Activated T-helper 2 cell treated with anti-CD3 and anti-CD28 coated beads, Interferon-gamma antibody, Interleukin-2, Interleukin-4, amounts not matched to agents 10 μg/mL and 5 μg/mL and 100 μg/mL, durations not matched to agents 14 hours and 24 hours and 36 hours (primary cell): ENCODE results near the gene PPFIBP2. TPM values are rescaled to one million over a fixed set of nuclear protein-coding genes. Genes with fewer than 3 reads are reported as not detected.
"Not testable (repeated sequence)": the region's sequence is repeated elsewhere in the genome, so short reads cannot be mapped to it uniquely, and the experiment has no call there.

Experiments used
- DNase-seq: peaks from one replicate; pipeline ENCODE4 v3.0.0; 2021; ENCODE audit warnings: low spot score
- H3K27ac Mint-ChIP-seq: one replicate; pipeline ENCODE4 v1.8.0; 2021; ENCODE audit warnings: mixed read lengths
- H3K27me3 Mint-ChIP-seq: one replicate; pipeline ENCODE4 v1.8.0; 2021; ENCODE audit warnings: low read depth, mixed read lengths
- H3K36me3 Mint-ChIP-seq: one replicate; pipeline ENCODE4 v1.8.0; 2021; ENCODE audit warnings: low read depth, mixed read lengths
- H3K4me1 Mint-ChIP-seq: one replicate; pipeline ENCODE4 v1.8.0; 2021; ENCODE audit warnings: low read depth, mixed read lengths
- H3K4me3 Mint-ChIP-seq: one replicate; pipeline ENCODE4 v1.8.0; 2021; ENCODE audit warnings: low read depth, mild to moderate bottlenecking, moderate library complexity, mixed read lengths
- H3K9me3 Mint-ChIP-seq: one replicate; pipeline ENCODE4 v1.8.0; 2021; ENCODE audit warnings: mixed read lengths
- intact Hi-C: fragments of 100-400 bp; cut with micrococcal nuclease; formaldehyde crosslinking; loops from one replicate; pipeline ENCODE4 v1.15.1; 2023
- total RNA-seq: library from RNA; stranded (reverse); gene quantifications from 2 replicates; pipeline ENCODE4 v1.2.3, GENCODE V29; 2022

The PPFIBP2 gene
- total RNA-seq, 1 donor from 2014 or later, result 1.1 TPM

- no peak overlapping the region for H3K4me3 Mint-ChIP-seq
- no peak for DNase-seq
- intact Hi-C loops, result no loop called here
- no peak overlapping the region for H3K27ac Mint-ChIP-seq
- H3K4me1 Mint-ChIP-seq, result no peaks in the 10 kb centered on the region
- H3K36me3 Mint-ChIP-seq, result no peaks in the 10 kb centered on the region
- no peaks in the 10 kb centered on the region for H3K27me3 Mint-ChIP-seq
- H3K9me3 Mint-ChIP-seq, result no peaks in the 10 kb centered on the region
Observed at GRCh38 chr11:7654195-7654705, 140.5 kb downstream of the PPFIBP2 start.

- Mint-ChIP-seq H3K27ac (no peak overlapping the region), H3K4me1 (no peaks in the 10 kb centered on the region), H3K9me3 (no peaks in the 10 kb centered on the region), H3K4me3 (no peak overlapping the region), H3K36me3 (no peaks in the 10 kb centered on the region), H3K27me3 (no peaks in the 10 kb centered on the region)
- no peak for DNase-seq
- intact Hi-C loops, result no loop called here
Observed at GRCh38 chr11:7655253-7656217, 141.7 kb downstream of the PPFIBP2 start.

GRCh38 chr11:7656704-7657103, 142.9 kb downstream of the PPFIBP2 start:
- H3K9me3 Mint-ChIP-seq, result no peaks in the 10 kb centered on the region
- intact Hi-C loops, result no loop called here

GRCh38 chr11:7657306-7658025, 143.7 kb downstream of the PPFIBP2 start:
- Mint-ChIP-seq H3K9me3 (no peaks in the 10 kb centered on the region), H3K4me3 (no peak overlapping the region), H3K27ac (no peak overlapping the region), H3K36me3 (no peaks in the 10 kb centered on the region), H3K4me1 (no peaks in the 10 kb centered on the region), H3K27me3 (no peaks in the 10 kb centered on the region)
- intact Hi-C loops, result no loop called here
- DNase-seq, result no peak

More at GRCh38 chr11:7656704-7657103, 142.9 kb downstream of the PPFIBP2 start:
- Mint-ChIP-seq H3K36me3 (no peaks in the 10 kb centered on the region), H3K27ac (no peak overlapping the region), H3K27me3 (no peaks in the 10 kb centered on the region), H3K4me1 (no peaks in the 10 kb centered on the region), H3K4me3 (no peak overlapping the region)
- DNase-seq, result no peak

GRCh38 chr11:7663531-7663930, 149.7 kb downstream of the PPFIBP2 start:
- intact Hi-C loops, H3K27ac Mint-ChIP-seq, H3K4me3 Mint-ChIP-seq, H3K27me3 Mint-ChIP-seq, H3K4me1 Mint-ChIP-seq, DNase-seq, H3K9me3 Mint-ChIP-seq, H3K36me3 Mint-ChIP-seq: not testable (repeated sequence)

- no peak overlapping the region for H3K27ac Mint-ChIP-seq
- no peaks in the 10 kb centered on the region for H3K36me3 Mint-ChIP-seq
- H3K9me3 Mint-ChIP-seq, result no peaks in the 10 kb centered on the region
- H3K4me3 Mint-ChIP-seq, result no peak overlapping the region
- DNase-seq, result no peak
- intact Hi-C loops, result loop anchor here (1.0 kb wide), 1 partner anchor 152 kb away; the partner anchor contains the start of gene PPFIBP2
- no peaks in the 10 kb centered on the region for H3K27me3 Mint-ChIP-seq
- no peaks in the 10 kb centered on the region for H3K4me1 Mint-ChIP-seq
Observed at GRCh38 chr11:7664867-7665266, 151.1 kb downstream of the PPFIBP2 start.

GRCh38 chr11:7665473-7666291, 151.9 kb downstream of the PPFIBP2 start:
- Mint-ChIP-seq H3K9me3 (no peaks in the 10 kb centered on the region), H3K27me3 (no peaks in the 10 kb centered on the region), H3K4me1 (peaks cover under 1% of the 10 kb centered on the region), H3K36me3 (no peaks in the 10 kb centered on the region), H3K27ac (peak overlapping the region; percentile 42), H3K4me3 (no peak overlapping the region)
- peak; percentile 50 for DNase-seq
- intact Hi-C loops, result loop anchor here (1.0 kb wide), 1 partner anchor 152 kb away; the partner anchor contains the start of gene PPFIBP2

GRCh38 chr11:7666292-7666866, 152.6 kb downstream of the PPFIBP2 start:
- Mint-ChIP-seq H3K4me3 (no peak overlapping the region), H3K27ac (no peak overlapping the region), H3K27me3 (no peaks in the 10 kb centered on the region), H3K4me1 (peaks cover 2% of the 10 kb centered on the region), H3K36me3 (no peaks in the 10 kb centered on the region), H3K9me3 (no peaks in the 10 kb centered on the region)
- DNase-seq, result no peak
- intact Hi-C loops, result no loop called here

GRCh38 chr11:7667460-7667859, 153.7 kb downstream of the PPFIBP2 start:
- DNase-seq, result no peak
- no peak overlapping the region for H3K4me3 Mint-ChIP-seq
- intact Hi-C loops, result no loop called here
- H3K27me3 Mint-ChIP-seq, result peaks cover 4% of the 10 kb centered on the region
- H3K4me1 Mint-ChIP-seq, result peaks cover 5% of the 10 kb centered on the region
- H3K36me3 Mint-ChIP-seq, result no peaks in the 10 kb centered on the region
- no peaks in the 10 kb centered on the region for H3K9me3 Mint-ChIP-seq
- no peak overlapping the region for H3K27ac Mint-ChIP-seq

GRCh38 chr11:7668464-7668863, 154.7 kb downstream of the PPFIBP2 start:
- no peak overlapping the region for H3K27ac Mint-ChIP-seq
- DNase-seq, result no peak
- H3K9me3 Mint-ChIP-seq, result no peaks in the 10 kb centered on the region
- peaks cover 5% of the 10 kb centered on the region for H3K4me1 Mint-ChIP-seq
- intact Hi-C loops, result no loop called here
- H3K36me3 Mint-ChIP-seq, result no peaks in the 10 kb centered on the region
- H3K4me3 Mint-ChIP-seq, result no peak overlapping the region
- H3K27me3 Mint-ChIP-seq, result peaks cover 10% of the 10 kb centered on the region

- no peak overlapping the region for H3K27ac Mint-ChIP-seq
- DNase-seq, result no peak
- intact Hi-C loops, result no loop called here
- no peaks in the 10 kb centered on the region for H3K9me3 Mint-ChIP-seq
- no peaks in the 10 kb centered on the region for H3K36me3 Mint-ChIP-seq
- H3K27me3 Mint-ChIP-seq, result peaks cover 11% of the 10 kb centered on the region
- peaks cover 5% of the 10 kb centered on the region for H3K4me1 Mint-ChIP-seq
- H3K4me3 Mint-ChIP-seq, result no peak overlapping the region
Observed at GRCh38 chr11:7668911-7669310, 155.1 kb downstream of the PPFIBP2 start.

- intact Hi-C loops, result no loop called here
Observed at GRCh38 chr11:7670641-7671040, 156.8 kb downstream of the PPFIBP2 start.

More at GRCh38 chr11:7670641-7671040, 156.8 kb downstream of the PPFIBP2 start:
- Mint-ChIP-seq H3K27me3 (peaks cover 28% of the 10 kb centered on the region), H3K36me3 (no peaks in the 10 kb centered on the region), H3K9me3 (no peaks in the 10 kb centered on the region), H3K27ac (no peak overlapping the region), H3K4me3 (no peak overlapping the region), H3K4me1 (peaks cover 5% of the 10 kb centered on the region)
- DNase-seq, result no peak
